Measurements from ENCODE around the gene TGFB3. TPM values are rescaled to one million over a fixed set of nuclear protein-coding genes. Genes with fewer than 3 reads are reported as not detected.

The TGFB3 gene
- polyA plus RNA-seq, 1 donor from 2014 or later: 1.3 TPM

- no peak overlapping the region for H3K4me2 ChIP-seq (ENCODE audit: low read length)
- H3K79me2 ChIP-seq (replicated peaks; ENCODE audit: insufficient read depth, low read length): peaks cover 11% of the 10 kb centered on the region
- no peaks in the 10 kb centered on the region for H3K9me2 ChIP-seq (ENCODE audit: insufficient read depth, low read length)
- no peaks in the 10 kb centered on the region for H3K27me3 ChIP-seq (ENCODE audit: insufficient read depth, low read depth, low read length)
- H2AFZ ChIP-seq (ENCODE audit: low read depth, low read length): no peak overlapping the region
- no peaks in the 10 kb centered on the region for H4K20me1 ChIP-seq (ENCODE audit: insufficient read depth)
- H3K4me3 ChIP-seq (ENCODE audit: low read length): no peak overlapping the region
- H3K36me3 ChIP-seq (ENCODE audit: insufficient read depth, low read length): peaks cover 5% of the 10 kb centered on the region
- no peak overlapping the region for H3K27ac ChIP-seq (ENCODE audit: low read length)
- H3F3A ChIP-seq (ENCODE audit: insufficient read depth, low read length, poor library complexity, severe bottlenecking): no peaks in the 10 kb centered on the region
- H3K9ac ChIP-seq (ENCODE audit: low read length): no peak overlapping the region
- TF ChIP-seq REST (IDR thresholded peaks at IDR 0.05; ENCODE audit: borderline replicate concordance) (no peak), TAF1 (IDR thresholded peaks at IDR 0.05; ENCODE audit: low read depth) (no peak), MXI1 (conservative IDR thresholded peaks at IDR 0.05; ENCODE audit: poor library complexity, severe bottlenecking) (no peak), POLR2AphosphoS5 (IDR thresholded peaks at IDR 0.05) (no peak), CTCF (IDR thresholded peaks at IDR 0.05; ENCODE audit: poor library complexity, severe bottlenecking) (no peak), EZH2 (IDR thresholded peaks at IDR 0.05; ENCODE audit: borderline replicate concordance, insufficient read depth, low read length, poor library complexity, severe bottlenecking) (no peak), EP300 (conservative IDR thresholded peaks at IDR 0.05; ENCODE audit: poor library complexity, severe bottlenecking) (no peak), RAD21 (conservative IDR thresholded peaks at IDR 0.05) (no peak), SMC3 (conservative IDR thresholded peaks at IDR 0.05; ENCODE audit: poor library complexity) (no peak)
- no peaks in the 10 kb centered on the region for H3K9me3 ChIP-seq (ENCODE audit: low read length)
Observed at GRCh38 chr14:75990297-75990696, 8.5 kb upstream of the TGFB3 start.

- Histone ChIP-seq H3K36me3 (ENCODE audit: insufficient read depth, low read length) (peaks cover 5% of the 10 kb centered on the region), H3K79me2 (replicated peaks; ENCODE audit: insufficient read depth, low read length) (peaks cover 11% of the 10 kb centered on the region), H3K9ac (ENCODE audit: low read length) (no peak overlapping the region), H3F3A (ENCODE audit: insufficient read depth, low read length, poor library complexity, severe bottlenecking) (no peaks in the 10 kb centered on the region), H3K4me2 (ENCODE audit: low read length) (no peak overlapping the region), H4K20me1 (ENCODE audit: insufficient read depth) (no peaks in the 10 kb centered on the region), H3K9me3 (ENCODE audit: low read length) (no peaks in the 10 kb centered on the region), H3K27ac (ENCODE audit: low read length) (no peak overlapping the region), H3K27me3 (ENCODE audit: insufficient read depth, low read depth, low read length) (no peaks in the 10 kb centered on the region), H2AFZ (ENCODE audit: low read depth, low read length) (no peak overlapping the region), H3K4me3 (ENCODE audit: low read length) (no peak overlapping the region), H3K9me2 (ENCODE audit: insufficient read depth, low read length) (no peaks in the 10 kb centered on the region)
- TF ChIP-seq EP300 (conservative IDR thresholded peaks at IDR 0.05; ENCODE audit: poor library complexity, severe bottlenecking) (no peak), EZH2 (IDR thresholded peaks at IDR 0.05; ENCODE audit: borderline replicate concordance, insufficient read depth, low read length, poor library complexity, severe bottlenecking) (no peak), MXI1 (conservative IDR thresholded peaks at IDR 0.05; ENCODE audit: poor library complexity, severe bottlenecking) (no peak), POLR2AphosphoS5 (IDR thresholded peaks at IDR 0.05) (no peak), RAD21 (conservative IDR thresholded peaks at IDR 0.05) (no peak), SMC3 (conservative IDR thresholded peaks at IDR 0.05; ENCODE audit: poor library complexity) (no peak), TAF1 (IDR thresholded peaks at IDR 0.05; ENCODE audit: low read depth) (no peak), CTCF (IDR thresholded peaks at IDR 0.05; ENCODE audit: poor library complexity, severe bottlenecking) (no peak), REST (IDR thresholded peaks at IDR 0.05; ENCODE audit: borderline replicate concordance) (no peak)
Observed at GRCh38 chr14:75989134-75989533, 7.3 kb upstream of the TGFB3 start.
